Ishikawa (cell line): ENCODE results near the gene MRPL36.

Experiments
- EP300 ChIP-seq: IDR thresholded peaks from 2 replicates; pipeline ENCODE4 v1.6.1; 2012; ENCODE audit warnings: borderline replicate concordance
- FOXM1 ChIP-seq: IDR thresholded peaks from 2 replicates; pipeline ENCODE4 v1.6.1; 2012; ENCODE audit warnings: low read depth, borderline replicate concordance
- RAD21 ChIP-seq: IDR thresholded peaks from 2 replicates; pipeline ENCODE4 v1.6.1; 2012; ENCODE audit warnings: low read depth
- TEAD4 ChIP-seq: IDR thresholded peaks from 2 replicates; pipeline ENCODE4 v1.6.1; 2012
- ZBTB7A ChIP-seq: IDR thresholded peaks from 2 replicates; pipeline ENCODE4 v1.6.1; 2012; ENCODE audit warnings: low read depth
- TF ChIP-seq, protein P1 (sequence below): IDR thresholded peaks from 2 replicates; pipeline ENCODE4 v1.6.1; 2012; ENCODE audit warnings: low read depth, mild to moderate bottlenecking

DNA sequence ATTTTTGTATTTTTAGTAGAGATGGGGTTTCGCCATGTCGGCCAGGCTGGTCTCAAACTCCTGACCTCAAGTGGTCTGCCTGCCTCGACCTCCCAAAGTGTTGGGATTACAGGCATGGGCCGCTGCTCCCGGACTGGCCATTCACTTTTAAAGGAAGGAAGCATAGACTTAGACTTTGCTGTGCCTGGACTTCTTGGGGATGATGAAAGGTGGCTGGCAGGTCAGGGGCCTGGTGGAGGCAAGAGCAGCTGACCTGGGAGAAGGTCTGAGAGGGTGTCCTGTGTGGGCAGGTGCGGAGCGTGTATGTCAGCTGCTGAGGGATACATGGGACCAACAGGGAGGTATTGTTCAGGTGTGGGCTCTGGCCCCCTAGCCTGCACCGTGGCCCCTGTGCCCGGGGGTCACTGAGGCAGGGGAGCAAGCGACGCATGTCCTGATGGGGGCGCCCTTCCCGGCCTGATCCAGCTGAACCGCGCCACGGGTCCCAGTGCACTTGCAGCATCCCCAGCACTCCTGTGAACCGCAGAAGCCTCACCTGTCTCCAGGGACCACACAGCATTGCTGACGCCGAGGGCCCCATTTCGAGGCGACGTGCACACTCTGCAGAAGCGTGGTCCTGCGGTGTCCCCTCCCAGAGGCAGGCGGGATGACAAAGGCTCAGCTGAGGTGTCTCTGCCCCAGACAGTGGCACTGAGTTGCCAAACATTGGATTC lies 24.6 kb upstream of the MRPL36 start:
- TF ChIP-seq FOXM1 (no peak), EP300 (no peak), RAD21 (no peak), TEAD4 (no peak), ZBTB7A (no peak)
- TF ChIP-seq, protein P1, sequence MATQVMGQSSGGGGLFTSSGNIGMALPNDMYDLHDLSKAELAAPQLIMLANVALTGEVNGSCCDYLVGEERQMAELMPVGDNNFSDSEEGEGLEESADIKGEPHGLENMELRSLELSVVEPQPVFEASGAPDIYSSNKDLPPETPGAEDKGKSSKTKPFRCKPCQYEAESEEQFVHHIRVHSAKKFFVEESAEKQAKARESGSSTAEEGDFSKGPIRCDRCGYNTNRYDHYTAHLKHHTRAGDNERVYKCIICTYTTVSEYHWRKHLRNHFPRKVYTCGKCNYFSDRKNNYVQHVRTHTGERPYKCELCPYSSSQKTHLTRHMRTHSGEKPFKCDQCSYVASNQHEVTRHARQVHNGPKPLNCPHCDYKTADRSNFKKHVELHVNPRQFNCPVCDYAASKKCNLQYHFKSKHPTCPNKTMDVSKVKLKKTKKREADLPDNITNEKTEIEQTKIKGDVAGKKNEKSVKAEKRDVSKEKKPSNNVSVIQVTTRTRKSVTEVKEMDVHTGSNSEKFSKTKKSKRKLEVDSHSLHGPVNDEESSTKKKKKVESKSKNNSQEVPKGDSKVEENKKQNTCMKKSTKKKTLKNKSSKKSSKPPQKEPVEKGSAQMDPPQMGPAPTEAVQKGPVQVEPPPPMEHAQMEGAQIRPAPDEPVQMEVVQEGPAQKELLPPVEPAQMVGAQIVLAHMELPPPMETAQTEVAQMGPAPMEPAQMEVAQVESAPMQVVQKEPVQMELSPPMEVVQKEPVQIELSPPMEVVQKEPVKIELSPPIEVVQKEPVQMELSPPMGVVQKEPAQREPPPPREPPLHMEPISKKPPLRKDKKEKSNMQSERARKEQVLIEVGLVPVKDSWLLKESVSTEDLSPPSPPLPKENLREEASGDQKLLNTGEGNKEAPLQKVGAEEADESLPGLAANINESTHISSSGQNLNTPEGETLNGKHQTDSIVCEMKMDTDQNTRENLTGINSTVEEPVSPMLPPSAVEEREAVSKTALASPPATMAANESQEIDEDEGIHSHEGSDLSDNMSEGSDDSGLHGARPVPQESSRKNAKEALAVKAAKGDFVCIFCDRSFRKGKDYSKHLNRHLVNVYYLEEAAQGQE: no peak
